HG02943 (cell line): ENCODE data around the gene AJUBA.
"Not testable (repeated sequence)": the region's sequence is repeated elsewhere in the genome, so short reads cannot be mapped to it uniquely, and the experiment has no call there.

Experiments
- ATAC-seq: cut with Tn5 transposase; IDR thresholded peaks from one replicate; pipeline ENCODE4 v1.9.1; 2021; ENCODE audit warnings: mild to moderate bottlenecking, low read depth, moderate library complexity; ENCODE audit not compliant: unreplicated experiment

The AJUBA gene

GRCh38 chr14:22955702-22956569, 26.4 kb downstream of the AJUBA start:
- ATAC-seq = no peak

DNA sequence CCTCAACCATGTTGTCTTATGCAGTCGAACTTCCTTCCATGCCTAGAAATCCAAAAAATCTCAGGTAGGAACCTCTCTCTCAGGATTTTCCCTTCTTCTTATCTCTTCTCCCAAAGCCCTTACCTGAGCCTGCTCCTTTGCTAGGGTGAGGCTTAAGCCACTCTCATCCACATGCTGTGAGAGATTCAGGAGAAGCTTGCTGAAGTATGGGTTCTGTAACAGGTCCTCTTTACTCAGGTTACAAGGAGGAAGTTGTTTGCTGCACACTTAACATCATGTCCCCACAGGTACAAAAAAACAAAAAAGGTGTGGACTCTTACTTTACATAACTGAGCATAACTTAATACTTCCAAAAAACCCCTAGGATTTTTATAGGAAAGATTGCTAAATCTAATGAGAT, 29.9 kb downstream of the AJUBA start:
- ATAC-seq = no peak

DNA sequence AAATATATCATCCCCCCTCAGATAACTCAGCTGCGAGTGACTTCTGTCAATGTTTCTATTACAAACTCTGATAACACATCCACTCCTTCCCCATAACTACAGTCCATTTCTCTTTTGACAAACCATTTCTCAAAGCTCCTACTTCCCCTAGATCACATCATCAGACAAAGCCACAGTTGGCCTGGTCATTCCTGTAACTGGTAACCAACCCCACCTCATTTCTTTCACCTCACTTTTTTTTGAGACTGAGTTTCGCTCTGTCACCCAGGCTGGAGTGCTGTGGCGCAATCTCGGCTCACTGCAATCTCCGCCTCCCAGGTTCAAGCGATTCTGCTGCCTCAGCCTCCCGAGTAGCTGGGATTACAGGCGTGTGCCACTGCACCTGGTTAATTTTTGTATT, 30.6 kb downstream of the AJUBA start:
- not testable (repeated sequence) for ATAC-seq

GRCh38 chr14:22945642-22946041, 36.7 kb downstream of the AJUBA start:
- ATAC-seq = no peak

DNA sequence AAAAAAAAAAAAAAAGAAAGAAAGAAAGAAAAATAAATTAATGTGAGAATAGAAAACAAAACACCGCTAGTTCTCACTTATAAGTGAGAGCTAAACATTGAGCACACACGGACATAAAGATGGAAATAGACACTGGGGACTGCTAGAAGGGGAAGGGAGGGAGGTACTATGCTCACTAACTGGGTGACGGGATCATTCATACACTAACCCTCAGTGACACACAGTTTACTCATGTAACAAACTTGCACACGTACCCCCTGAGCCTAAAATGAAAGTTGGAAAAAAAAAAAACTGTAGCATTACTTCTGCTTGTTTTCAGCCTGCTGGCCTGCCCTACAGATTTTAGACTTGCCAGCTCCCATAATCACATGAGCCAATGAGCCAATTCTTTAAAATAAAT, 42.7 kb downstream of the AJUBA start:
- no peak for ATAC-seq

DNA sequence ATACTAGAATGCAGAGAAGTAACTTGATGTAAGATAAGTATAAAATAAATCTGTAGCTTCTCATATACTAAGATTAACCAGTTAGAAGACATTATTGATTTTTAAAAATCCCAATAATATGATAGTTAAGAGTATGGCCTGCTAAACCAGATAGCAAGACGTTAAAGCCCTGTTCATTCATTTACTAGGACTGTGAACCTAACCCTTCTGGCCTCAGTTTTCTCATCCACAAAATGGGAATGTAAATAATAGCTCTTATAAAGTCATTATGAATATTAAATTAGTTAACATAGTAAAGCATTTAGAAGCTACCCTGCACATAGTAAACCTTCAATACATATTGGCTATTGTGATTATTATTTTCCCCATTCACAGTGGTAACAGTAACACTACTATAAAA, 47.2 kb downstream of the AJUBA start:
- no peak for ATAC-seq

- ATAC-seq = no peak
Measured at GRCh38 chr14:22932146-22932545, 50.2 kb downstream of the AJUBA start.

DNA sequence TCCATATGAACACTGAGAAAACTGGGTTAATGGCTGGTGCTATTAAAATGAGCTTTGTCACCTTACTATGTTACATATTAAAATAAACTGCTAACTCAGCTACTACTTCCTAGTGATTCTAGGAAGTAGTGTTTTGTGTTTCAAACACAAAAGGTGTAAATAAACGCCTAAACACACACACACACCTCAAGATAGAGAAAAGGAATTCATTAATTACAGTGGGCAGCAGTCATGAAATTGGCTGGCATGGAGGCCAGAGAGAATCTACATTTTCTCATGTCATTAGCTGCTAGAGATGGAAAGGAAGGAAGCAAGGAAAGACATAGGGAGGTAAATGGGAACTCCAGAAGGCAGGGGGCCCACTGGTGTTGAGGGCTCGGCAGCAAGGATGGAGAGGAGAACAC, 52.4 kb downstream of the AJUBA start:
- no peak for ATAC-seq

DNA sequence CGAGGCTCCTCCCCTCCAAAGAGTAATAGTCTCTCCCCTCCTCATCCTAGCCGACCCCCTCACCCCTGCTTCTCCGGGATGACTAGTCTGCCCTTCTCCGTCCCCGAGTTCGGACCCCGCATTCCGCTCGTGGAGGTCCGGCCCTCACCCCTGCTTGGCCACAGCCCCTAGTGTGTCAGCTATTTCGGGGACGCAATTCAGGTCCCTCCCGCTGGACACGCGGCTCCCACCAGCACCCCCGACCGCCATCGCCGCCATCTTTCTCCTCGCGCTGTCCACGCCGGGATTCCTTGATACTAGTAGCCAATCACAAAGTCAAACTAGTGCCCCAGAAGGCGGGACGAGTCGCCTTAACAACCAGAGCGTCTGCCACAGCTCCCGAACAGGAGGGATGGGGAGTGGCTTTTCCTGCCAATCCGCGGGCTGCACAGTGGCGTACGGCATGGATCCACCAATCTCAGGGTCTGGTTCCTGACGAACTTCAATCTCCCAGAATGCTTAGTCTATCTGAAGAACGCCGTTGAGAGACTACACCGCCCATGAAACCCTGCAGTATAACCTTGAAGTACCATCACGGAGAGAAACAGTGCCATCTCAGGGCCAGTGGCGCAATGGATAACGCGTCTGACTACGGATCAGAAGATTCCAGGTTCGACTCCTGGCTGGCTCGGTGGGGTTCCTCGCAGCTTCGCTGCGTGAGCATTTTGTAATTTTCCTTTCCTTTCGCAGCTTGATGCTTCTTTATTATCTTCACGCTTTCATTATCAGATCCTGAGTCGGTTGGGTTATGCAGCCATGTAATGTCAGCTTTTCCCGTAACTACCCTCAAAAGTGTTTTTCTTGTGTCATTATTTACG, 53.0 kb downstream of the AJUBA start, which contains the start of gene PRMT5:
Gene PRMT5 (minus strand): TSS at position 273 of the 857 bp plus-strand sequence. CDS start 15 bp downstream, at position 258.
- peak; percentile 87 for ATAC-seq

- ATAC-seq = no peak
Measured at GRCh38 chr14:22928237-22929103, 53.9 kb downstream of the AJUBA start.

- ATAC-seq = no peak
Measured at GRCh38 chr14:22926316-22926715, 56.0 kb downstream of the AJUBA start.

DNA sequence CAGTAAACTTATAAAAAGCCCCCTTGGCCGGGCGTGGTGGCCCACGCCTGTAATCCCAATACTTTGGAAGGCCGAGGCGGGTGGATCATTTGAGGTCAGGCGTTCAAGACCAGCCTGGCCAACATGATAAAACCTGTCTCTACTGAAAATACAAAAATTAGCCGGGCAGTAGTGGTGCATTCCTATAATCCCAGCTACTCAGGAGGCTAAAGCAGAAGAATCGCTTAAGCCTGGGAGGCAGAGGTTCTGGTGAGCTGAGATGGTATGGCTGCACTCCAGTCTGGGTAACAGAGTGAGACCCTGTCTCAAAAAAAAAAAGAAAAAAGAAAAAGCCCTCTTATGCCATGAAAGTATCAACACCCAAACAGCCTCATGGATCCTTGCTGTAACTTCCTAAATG, 56.8 kb downstream of the AJUBA start:
- ATAC-seq = no peak

- no peak for ATAC-seq
Measured at GRCh38 chr14:22923746-22924145, 58.6 kb downstream of the AJUBA start.

GRCh38 chr14:22922294-22922693, 60.1 kb downstream of the AJUBA start:
- no peak for ATAC-seq
